ENCODE results near the gene STRAP.

DNA sequence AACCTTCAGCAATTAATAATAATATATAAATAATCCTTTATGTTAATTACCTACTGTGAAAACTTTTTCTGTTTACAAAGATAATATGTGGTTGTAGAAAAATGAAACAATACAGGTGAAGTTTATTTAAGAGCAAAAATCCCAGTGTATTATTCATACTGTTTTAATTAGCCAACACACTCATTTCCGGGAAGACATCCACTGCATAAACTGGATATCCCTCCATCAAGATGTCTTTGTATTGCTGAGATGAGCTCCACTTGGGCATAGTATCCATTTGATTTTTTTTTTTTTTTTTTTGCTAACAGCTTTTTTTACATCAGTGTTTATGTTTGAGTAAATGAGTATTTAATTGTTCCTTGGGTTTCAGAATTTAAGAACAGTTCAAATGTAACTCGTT, 15.2 kb downstream of the STRAP start:
- TF ChIP-seq, protein P1, sequence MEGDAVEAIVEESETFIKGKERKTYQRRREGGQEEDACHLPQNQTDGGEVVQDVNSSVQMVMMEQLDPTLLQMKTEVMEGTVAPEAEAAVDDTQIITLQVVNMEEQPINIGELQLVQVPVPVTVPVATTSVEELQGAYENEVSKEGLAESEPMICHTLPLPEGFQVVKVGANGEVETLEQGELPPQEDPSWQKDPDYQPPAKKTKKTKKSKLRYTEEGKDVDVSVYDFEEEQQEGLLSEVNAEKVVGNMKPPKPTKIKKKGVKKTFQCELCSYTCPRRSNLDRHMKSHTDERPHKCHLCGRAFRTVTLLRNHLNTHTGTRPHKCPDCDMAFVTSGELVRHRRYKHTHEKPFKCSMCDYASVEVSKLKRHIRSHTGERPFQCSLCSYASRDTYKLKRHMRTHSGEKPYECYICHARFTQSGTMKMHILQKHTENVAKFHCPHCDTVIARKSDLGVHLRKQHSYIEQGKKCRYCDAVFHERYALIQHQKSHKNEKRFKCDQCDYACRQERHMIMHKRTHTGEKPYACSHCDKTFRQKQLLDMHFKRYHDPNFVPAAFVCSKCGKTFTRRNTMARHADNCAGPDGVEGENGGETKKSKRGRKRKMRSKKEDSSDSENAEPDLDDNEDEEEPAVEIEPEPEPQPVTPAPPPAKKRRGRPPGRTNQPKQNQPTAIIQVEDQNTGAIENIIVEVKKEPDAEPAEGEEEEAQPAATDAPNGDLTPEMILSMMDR (IDR thresholded peaks at IDR 0.05) = no peak
- no peak for TF ChIP-seq EP300 (IDR thresholded peaks at IDR 0.05)
- no peak for TF ChIP-seq POLR2A (IDR thresholded peaks at IDR 0.05)

Data from tibial nerve (tissue), 4 donors.